SK-N-SH (cell line): ENCODE data around the gene DAGLA. TPM values are rescaled to one million over a fixed set of nuclear protein-coding genes. Genes with fewer than 3 reads are reported as not detected.
A peak's percentile ranks its signal among the peaks of the same experiment; 100 is the strongest.

ENCODE experiments used
- CTCF ChIA-PET: fragments of 300-600, 350-600 bp; formaldehyde crosslinking; extraction: SDS; loops from one replicate; lab custom pipeline; 2021; lab: Yijun Ruan, JAX
- POLR2A ChIA-PET: fragments of 350-600 bp; sonication (Branson Sonifier 250); formaldehyde crosslinking; extraction: SDS; loops from one replicate; lab custom pipeline; 2020; ENCODE audit warnings: antibody characterized with exemption, inconsistent platforms; lab: Yijun Ruan, JAX
- DNase-seq: peaks from one replicate; pipeline ENCODE4 v3.0.0; 2012
- H2AFZ ChIP-seq: fragments of 200-600 bp; sonication (generic); 2 replicates; pipeline ENCODE4 v1.8.1; 2016; ENCODE audit warnings: antibody characterized with exemption, mild to moderate bottlenecking, low read depth
- H3F3A ChIP-seq: fragments of 200-600 bp; sonication (generic); replicated peaks from 2 replicates; pipeline ENCODE3; 2016; ENCODE audit warnings: antibody characterized with exemption, mild to moderate bottlenecking; ENCODE audit not compliant: insufficient read depth
- H3K27ac ChIP-seq, 2 experiments: fragments of 200-500 bp in 1 of 2; fragments of 200-600 bp in 1 of 2; sonication (Bioruptor generic) in 1 of 2; sonication (generic), shearing (Covaris generic) in 1 of 2; 2 replicates each; pipeline versions ENCODE4 v1.5.1 to v1.6.1; 2014 to 2016; ENCODE audit warnings: low read depth in 2 of 2, inconsistent platforms in 1 of 2, low read length in 1 of 2, mild to moderate bottlenecking in 1 of 2, mixed read lengths in 1 of 2
- H3K27me3 ChIP-seq: fragments of 200-600 bp; sonication (generic), shearing (Covaris generic); 2 replicates; pipeline ENCODE4 v1.6.1; 2016; ENCODE audit warnings: mixed run types; ENCODE audit not compliant: insufficient read depth
- H3K36me3 ChIP-seq, 2 experiments: fragments of 200-500 bp in 1 of 2; fragments of 200-600 bp in 1 of 2; sonication (Bioruptor generic) in 1 of 2; sonication (generic) in 1 of 2; replicated peaks in 1 of 2; 2 replicates each; pipeline versions ENCODE3 to v1.5.1; 2014 to 2016; ENCODE audit warnings: low read length in 1 of 2, mild to moderate bottlenecking in 1 of 2; ENCODE audit not compliant: insufficient read depth in 2 of 2, control insufficient read depth in 1 of 2
- H3K4me1 ChIP-seq, 2 experiments: fragments of 200-500 bp in 1 of 2; fragments of 200-600 bp in 1 of 2; sonication (Bioruptor generic) in 1 of 2; sonication (generic), shearing (Covaris generic) in 1 of 2; 2 replicates each; pipeline versions ENCODE4 v1.5.1 to v1.6.1; 2014 to 2016; ENCODE audit warnings: low read depth in 1 of 2, low read length in 1 of 2, mixed run types in 1 of 2; ENCODE audit not compliant: insufficient read depth in 2 of 2, control insufficient read depth in 1 of 2
- H3K4me2 ChIP-seq: fragments of 200-600 bp; sonication (generic), shearing (Covaris generic); 2 replicates; pipeline ENCODE4 v1.6.1; 2017; ENCODE audit warnings: mixed run types
- H3K4me3 ChIP-seq, 2 experiments: fragments of 200-500 bp in 1 of 2; fragments of 200-600 bp in 1 of 2; sonication (Bioruptor generic) in 1 of 2; sonication (generic), shearing (Covaris generic) in 1 of 2; 2 replicates each; pipeline versions ENCODE4 v1.5.1 to v1.8.1; 2014 to 2016; ENCODE audit warnings: low read depth in 2 of 2, inconsistent platforms in 1 of 2, low read length in 1 of 2, mild to moderate bottlenecking in 1 of 2, mixed read lengths in 1 of 2, moderate library complexity in 1 of 2
- H3K79me2 ChIP-seq: fragments of 200-600 bp; sonication (generic); 2 replicates; pipeline ENCODE4 v1.8.1; 2017; ENCODE audit warnings: mild to moderate bottlenecking; ENCODE audit not compliant: insufficient read depth
- H3K9ac ChIP-seq: fragments of 200-600 bp; sonication (generic); 2 replicates; pipeline ENCODE4 v1.6.1; 2017; ENCODE audit warnings: mixed run types
- H3K9me2 ChIP-seq: fragments of 200-600 bp; sonication (generic); 2 replicates; pipeline ENCODE4 v1.6.1; 2017; ENCODE audit warnings: mixed run types
- H3K9me3 ChIP-seq: fragments of 200-600 bp; sonication (generic); 2 replicates; pipeline ENCODE4 v1.6.1; 2017; ENCODE audit warnings: mixed run types, mild to moderate bottlenecking, moderate library complexity
- H4K20me1 ChIP-seq: fragments of 200-600 bp; sonication (generic); 2 replicates; pipeline ENCODE4 v1.6.1; 2017; ENCODE audit warnings: mild to moderate bottlenecking, mixed run types; ENCODE audit not compliant: insufficient read depth
- CHD2 ChIP-seq: fragments of 150-350 bp; IDR thresholded peaks from 2 replicates; pipeline ENCODE4 v1.6.1; 2018; ENCODE audit warnings: low read length; ENCODE audit not compliant: partially characterized antibody
- ELF1 ChIP-seq: IDR thresholded peaks from 2 replicates; pipeline ENCODE4 v1.4.0; 2012
- EZH2phosphoT487 ChIP-seq: fragments of 200-600 bp; sonication (generic); IDR thresholded peaks from 2 replicates; pipeline ENCODE4 v1.6.1; 2017; ENCODE audit warnings: low read depth, mixed run types, mild to moderate bottlenecking, antibody characterized with exemption, moderate library complexity, borderline replicate concordance
- FOXM1 ChIP-seq: IDR thresholded peaks from 2 replicates; pipeline ENCODE4 v1.4.0; 2012; ENCODE audit warnings: low read depth, mild to moderate bottlenecking
- GATA2 ChIP-seq: sonication (generic); formaldehyde crosslinking; IDR thresholded peaks from 2 replicates; pipeline ENCODE4 v1.5.0; 2020; ENCODE audit warnings: mild to moderate bottlenecking, missing genetic modification reagents
- NFIC ChIP-seq: IDR thresholded peaks from 2 replicates; pipeline ENCODE4 v1.4.0; 2012; ENCODE audit warnings: borderline replicate concordance
- POLR2AphosphoS5 ChIP-seq: IDR thresholded peaks from 2 replicates; pipeline ENCODE4 v1.6.1; 2012; ENCODE audit warnings: low read depth, low read length
- RAD21 ChIP-seq: IDR thresholded peaks from 2 replicates; pipeline ENCODE4 v1.6.1; 2012; ENCODE audit warnings: mild to moderate bottlenecking, low read length
- RFX5 ChIP-seq: IDR thresholded peaks from 2 replicates; pipeline ENCODE4 v1.6.1; 2012; ENCODE audit warnings: mild to moderate bottlenecking, improper control_type of control experiment, low read length
- RXRA ChIP-seq: IDR thresholded peaks from 2 replicates; pipeline ENCODE4 v1.4.0; 2012; ENCODE audit warnings: low read depth, mild to moderate bottlenecking, borderline replicate concordance
- SMC3 ChIP-seq: IDR thresholded peaks from 2 replicates; pipeline ENCODE4 v1.6.1; 2012; ENCODE audit warnings: low read depth, low read length, improper control_type of control experiment
- TAF1 ChIP-seq: IDR thresholded peaks from 2 replicates; pipeline ENCODE4 v1.6.1; 2012; ENCODE audit warnings: low read depth, mild to moderate bottlenecking, low read length, moderate library complexity, borderline replicate concordance
- TEAD4 ChIP-seq: IDR thresholded peaks from 2 replicates; pipeline ENCODE4 v1.4.0; 2012; ENCODE audit warnings: mild to moderate bottlenecking, borderline replicate concordance; ENCODE audit not compliant: insufficient read depth
- WGBS: methylation state at CpG from one replicate; pipeline ENCODE4 v1.1.6; 2017; ENCODE audit warnings: low lambda C conversion rate; 5-methylcytosine and 5-hydroxymethylcytosine counted together
- polyA plus RNA-seq, 3 experiments: library from polyadenylated mRNA; depleted of rRNA; stranded (reverse); fragments of >200 nt; gene quantifications; 2 replicates each; pipeline ENCODE4 v1.2.3, GENCODE V29; 2012
- TF ChIP-seq, protein P1 (sequence below): fragments of 200-600 bp; sonication (generic); IDR thresholded peaks from 2 replicates; pipeline ENCODE4 v1.6.1; 2017; ENCODE audit warnings: antibody characterized with exemption, mild to moderate bottlenecking, moderate library complexity
- TF ChIP-seq, protein P2 (sequence below): IDR thresholded peaks from 2 replicates; pipeline ENCODE4; 2012
- TF ChIP-seq, protein P3 (sequence below): IDR thresholded peaks from 2 replicates; pipeline ENCODE4 v1.4.0; 2012; ENCODE audit warnings: low read depth, borderline replicate concordance
- TF ChIP-seq, protein P4 (sequence below): fragments of 150-350 bp; IDR thresholded peaks from 2 replicates; pipeline ENCODE4 v1.6.1; 2017; ENCODE audit warnings: antibody characterized with exemption, low read length, low read depth, borderline replicate concordance

Gene DAGLA
- polyA plus RNA-seq, 1 of the 3 experiments (the other 2 are of a cell fraction), result 3.3 TPM

DNA sequence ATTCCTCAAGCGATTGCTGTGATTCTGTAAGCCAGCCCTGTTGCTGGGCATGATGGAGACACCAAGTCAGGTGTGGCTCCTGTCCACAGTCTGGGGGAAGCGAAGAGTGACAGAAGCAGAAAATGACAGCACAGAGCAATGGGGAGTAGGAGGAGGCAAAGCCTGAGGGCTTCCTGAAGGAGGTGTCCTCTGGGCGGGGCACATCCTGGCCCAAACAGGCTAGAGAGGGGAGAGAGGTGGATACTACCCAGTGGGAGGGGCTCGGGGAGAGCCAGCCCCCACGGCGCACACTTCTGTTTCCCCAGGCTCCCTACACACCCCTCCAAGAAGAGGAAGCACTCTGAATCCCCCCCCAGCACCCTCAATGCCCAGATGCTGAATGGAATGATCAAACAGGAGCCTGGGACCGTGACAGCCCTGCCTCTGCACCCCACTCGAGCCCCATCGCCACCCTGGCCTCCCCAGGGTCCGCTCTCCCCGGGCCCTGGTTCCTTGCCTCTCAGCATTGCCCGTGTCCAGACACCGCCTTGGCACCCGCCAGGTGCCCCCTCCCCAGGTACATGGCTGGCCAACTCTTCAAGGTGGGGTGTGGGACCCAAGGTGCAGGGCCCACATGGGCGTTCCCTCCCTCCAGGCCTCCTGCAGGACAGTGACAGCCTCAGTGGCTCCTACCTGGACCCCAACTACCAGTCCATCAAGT is 91.2 kb downstream of the DAGLA start:
- POLR2A ChIA-PET, result no interaction called here
- H3K27ac ChIP-seq, result peak overlapping the region in 1 of 2 experiments; percentile 70; a peak in 1 of 4 replicates
- CTCF ChIA-PET, result interaction anchor here (0.9 to 2.3 kb wide), 5 partner anchors 9 to 24 kb away, joined by 3 to 15 read pairs (median 4); partner anchors contain the start of gene TMEM258

More for the DNA sequence above, 91.2 kb downstream of the DAGLA start:
- Histone ChIP-seq H4K20me1 (no peaks in the 10 kb centered on the region), H3K9me3 (no peaks in the 10 kb centered on the region), H3K36me3 (no peaks in the 10 kb centered on the region), H2AFZ (no peak overlapping the region), H3K79me2 (no peaks in the 10 kb centered on the region), H3K27me3 (no peaks in the 10 kb centered on the region), H3K4me2 (no peak overlapping the region), H3F3A (no peaks in the 10 kb centered on the region), H3K4me3 (no peak overlapping the region), H3K9me2 (no peaks in the 10 kb centered on the region), H3K4me1 (peaks cover 0 to 36% of the 10 kb centered on the region in 2 experiments; a peak in 1 of 4 replicates), H3K9ac (no peak overlapping the region)
- DNase-seq, result no peak
- WGBS, result 95% methylated on average over 9 of the region's 15 CpGs
- TF ChIP-seq CHD2, result no peak
- TF ChIP-seq RXRA, result no peak
- TF ChIP-seq, protein P1, sequence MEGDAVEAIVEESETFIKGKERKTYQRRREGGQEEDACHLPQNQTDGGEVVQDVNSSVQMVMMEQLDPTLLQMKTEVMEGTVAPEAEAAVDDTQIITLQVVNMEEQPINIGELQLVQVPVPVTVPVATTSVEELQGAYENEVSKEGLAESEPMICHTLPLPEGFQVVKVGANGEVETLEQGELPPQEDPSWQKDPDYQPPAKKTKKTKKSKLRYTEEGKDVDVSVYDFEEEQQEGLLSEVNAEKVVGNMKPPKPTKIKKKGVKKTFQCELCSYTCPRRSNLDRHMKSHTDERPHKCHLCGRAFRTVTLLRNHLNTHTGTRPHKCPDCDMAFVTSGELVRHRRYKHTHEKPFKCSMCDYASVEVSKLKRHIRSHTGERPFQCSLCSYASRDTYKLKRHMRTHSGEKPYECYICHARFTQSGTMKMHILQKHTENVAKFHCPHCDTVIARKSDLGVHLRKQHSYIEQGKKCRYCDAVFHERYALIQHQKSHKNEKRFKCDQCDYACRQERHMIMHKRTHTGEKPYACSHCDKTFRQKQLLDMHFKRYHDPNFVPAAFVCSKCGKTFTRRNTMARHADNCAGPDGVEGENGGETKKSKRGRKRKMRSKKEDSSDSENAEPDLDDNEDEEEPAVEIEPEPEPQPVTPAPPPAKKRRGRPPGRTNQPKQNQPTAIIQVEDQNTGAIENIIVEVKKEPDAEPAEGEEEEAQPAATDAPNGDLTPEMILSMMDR, result no peak
- no peak for TF ChIP-seq ELF1
- TF ChIP-seq, protein P2, sequence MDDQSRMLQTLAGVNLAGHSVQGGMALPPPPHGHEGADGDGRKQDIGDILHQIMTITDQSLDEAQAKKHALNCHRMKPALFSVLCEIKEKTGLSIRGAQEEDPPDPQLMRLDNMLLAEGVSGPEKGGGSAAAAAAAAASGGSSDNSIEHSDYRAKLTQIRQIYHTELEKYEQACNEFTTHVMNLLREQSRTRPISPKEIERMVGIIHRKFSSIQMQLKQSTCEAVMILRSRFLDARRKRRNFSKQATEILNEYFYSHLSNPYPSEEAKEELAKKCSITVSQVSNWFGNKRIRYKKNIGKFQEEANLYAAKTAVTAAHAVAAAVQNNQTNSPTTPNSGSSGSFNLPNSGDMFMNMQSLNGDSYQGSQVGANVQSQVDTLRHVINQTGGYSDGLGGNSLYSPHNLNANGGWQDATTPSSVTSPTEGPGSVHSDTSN, result no peak
- TF ChIP-seq EZH2phosphoT487, result no peak
- no peak for TF ChIP-seq RFX5
- no peak for TF ChIP-seq SMC3
- TF ChIP-seq, protein P3, sequence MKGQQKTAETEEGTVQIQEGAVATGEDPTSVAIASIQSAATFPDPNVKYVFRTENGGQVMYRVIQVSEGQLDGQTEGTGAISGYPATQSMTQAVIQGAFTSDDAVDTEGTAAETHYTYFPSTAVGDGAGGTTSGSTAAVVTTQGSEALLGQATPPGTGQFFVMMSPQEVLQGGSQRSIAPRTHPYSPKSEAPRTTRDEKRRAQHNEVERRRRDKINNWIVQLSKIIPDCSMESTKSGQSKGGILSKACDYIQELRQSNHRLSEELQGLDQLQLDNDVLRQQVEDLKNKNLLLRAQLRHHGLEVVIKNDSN, result no peak
- TF ChIP-seq RAD21, result no peak
- TF ChIP-seq POLR2AphosphoS5, result no peak
- TF ChIP-seq TAF1, result no peak
- TF ChIP-seq NFIC, result no peak
- TF ChIP-seq FOXM1, result no peak
- TF ChIP-seq, protein P4, sequence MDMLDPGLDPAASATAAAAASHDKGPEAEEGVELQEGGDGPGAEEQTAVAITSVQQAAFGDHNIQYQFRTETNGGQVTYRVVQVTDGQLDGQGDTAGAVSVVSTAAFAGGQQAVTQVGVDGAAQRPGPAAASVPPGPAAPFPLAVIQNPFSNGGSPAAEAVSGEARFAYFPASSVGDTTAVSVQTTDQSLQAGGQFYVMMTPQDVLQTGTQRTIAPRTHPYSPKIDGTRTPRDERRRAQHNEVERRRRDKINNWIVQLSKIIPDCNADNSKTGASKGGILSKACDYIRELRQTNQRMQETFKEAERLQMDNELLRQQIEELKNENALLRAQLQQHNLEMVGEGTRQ, result no peak
- no peak for TF ChIP-seq TEAD4
- no peak for TF ChIP-seq GATA2 (CRISPR knock-in tag)
